NCI-H446 treated with DMSO at 0.1 percent for 48 hours (cell line): ENCODE data around the gene TMEM9.
"Not testable (repeated sequence)": the region's sequence is repeated elsewhere in the genome, so short reads cannot be mapped to it uniquely, and the experiment has no call there.

Experiments used
- DNase-seq: peaks from one replicate; lab custom pipeline; 2025; lab: John Stamatoyannopoulos, UW

Gene TMEM9

DNA sequence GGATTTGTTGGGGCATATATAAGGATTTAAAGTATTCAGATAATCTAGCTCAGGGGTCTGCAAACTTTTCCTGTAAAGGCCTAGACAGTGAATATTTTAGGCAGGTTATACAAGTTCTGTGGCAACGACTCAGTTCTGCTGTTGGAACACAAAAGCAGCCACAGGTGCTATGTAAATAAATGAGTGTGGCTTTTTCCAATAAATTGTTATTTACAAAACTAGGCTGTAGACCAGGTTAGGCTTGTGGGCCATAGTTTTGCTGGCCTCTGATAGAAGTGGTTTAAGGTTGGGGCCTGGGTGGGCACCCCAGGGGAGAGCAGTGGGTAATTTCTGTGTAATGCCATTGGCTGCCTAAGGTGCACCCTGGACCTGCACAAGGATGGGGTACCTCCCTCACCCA, 19.5 kb upstream of the TMEM9 start:
- no peak for DNase-seq

DNA sequence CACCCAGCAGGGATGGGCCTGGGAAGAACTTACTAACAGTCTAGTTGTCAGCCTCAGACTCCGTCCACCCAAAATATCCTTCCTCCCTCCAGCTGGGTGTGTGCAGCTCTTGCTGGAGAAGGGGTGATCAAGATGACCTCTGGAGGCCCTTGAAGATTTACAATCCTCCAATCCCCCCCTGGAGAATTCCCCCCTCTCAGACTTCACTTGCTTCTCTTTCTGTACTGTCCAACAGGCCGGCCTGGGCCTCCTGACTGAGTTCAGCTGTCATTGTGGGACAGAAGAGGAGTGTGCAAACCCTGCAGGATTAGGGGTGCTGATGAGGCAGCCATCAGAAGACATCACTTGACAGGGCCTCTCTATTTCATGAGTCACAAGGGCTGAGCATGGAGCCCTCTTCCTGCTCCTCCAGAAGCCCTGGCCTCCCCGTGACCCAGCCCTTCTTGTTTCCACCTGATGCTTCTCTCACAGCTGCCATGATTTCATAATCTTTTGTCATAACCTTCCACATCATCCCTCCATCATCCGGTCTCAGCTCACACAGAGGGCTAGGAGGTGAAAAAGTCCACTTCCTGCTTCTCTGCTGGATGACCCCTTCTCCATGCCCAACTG, 18.8 kb upstream of the TMEM9 start:
- no peak for DNase-seq

DNA sequence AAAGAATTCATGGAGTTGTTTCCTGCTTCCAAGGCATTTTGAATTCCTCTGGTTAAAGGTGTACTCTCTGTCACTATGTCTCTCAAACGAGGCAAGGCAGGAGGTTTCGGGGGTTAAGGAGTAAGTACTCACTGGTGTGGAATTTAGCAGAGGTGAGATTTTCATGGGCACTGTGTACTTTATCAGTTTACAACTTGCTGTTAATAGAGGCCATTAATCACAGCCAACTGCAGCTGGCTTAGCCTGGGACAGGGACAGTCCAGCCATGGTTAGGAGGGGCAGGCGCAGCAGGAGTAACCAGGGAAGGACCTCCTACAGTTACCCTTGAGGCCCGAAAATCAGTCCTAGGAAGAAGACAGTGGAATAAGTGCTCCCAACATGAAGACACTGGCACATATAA, 18.1 kb upstream of the TMEM9 start:
- no peak for DNase-seq

DNA sequence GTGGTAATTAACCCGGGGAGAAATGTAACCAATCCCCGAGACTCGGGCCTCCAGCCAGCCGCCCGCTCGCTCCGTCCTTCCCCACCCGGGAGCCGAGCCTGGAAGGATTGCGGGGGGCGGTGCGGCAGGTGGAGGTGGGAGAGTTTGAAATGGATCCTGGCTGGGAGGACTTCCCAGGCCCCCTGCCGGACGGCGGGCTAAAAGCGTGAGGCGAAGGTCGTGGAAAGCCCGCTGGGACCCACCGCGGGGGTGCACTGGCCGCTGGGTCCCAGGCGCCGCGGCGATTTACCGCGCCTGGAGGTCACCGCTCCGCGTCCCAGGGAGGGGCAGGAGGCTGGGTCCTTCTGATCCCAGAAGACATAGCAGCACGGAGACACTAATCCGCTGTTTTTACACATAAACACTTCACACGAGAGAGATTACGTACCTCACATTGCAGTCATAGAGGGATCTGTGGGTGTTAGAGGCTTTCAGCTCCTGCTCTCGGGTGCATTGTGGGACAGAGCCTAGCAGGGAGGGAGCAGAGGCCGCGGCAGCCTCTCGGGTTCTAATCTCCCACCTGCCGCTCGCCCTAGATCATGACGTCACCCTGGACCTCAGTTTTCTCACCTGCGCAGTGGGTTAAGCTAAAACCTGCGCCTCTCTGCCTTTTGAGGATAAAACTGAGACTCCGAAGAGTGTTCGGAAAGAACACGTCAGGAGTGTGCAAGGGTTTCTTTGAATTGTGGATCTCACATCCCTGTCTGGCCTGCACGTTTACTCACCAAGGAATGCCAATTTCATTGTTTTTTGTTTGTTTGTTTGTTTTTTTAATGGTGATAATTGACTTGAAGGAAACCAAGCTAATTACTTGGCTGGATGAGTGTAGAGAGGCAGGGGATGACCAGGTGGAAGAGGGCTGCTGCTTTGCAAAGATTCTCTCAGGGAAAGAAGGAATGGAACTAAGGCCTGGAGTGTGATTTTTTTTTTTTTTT, 17.1 kb upstream of the TMEM9 start:
- DNase-seq: no peak

DNA sequence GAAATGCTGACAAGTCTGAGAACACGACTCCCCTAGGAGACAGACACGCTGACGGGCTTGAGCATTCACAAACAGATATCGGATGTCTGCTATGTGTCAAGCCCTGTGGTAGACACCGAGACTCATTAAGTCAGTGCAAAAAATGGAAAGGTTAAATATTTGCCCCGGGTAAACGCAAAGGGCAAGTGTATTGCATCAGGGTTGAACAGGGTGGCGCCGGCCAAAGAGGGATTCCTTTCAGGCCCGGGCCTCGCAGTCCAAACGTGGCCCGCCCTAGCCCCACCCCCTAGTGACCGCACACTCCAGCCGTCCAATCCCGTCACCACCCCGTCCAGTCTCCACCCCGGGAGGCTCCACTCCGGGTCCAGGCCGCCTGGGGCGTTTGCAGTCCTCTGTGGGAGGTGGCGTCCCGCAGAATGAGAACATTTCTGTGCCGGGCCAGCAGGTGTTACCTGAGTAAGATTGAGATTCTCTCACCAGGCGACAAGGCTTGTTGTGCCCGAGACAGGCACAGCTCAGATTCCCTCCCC, 16.3 kb upstream of the TMEM9 start:
- DNase-seq: peak; percentile 33

DNA sequence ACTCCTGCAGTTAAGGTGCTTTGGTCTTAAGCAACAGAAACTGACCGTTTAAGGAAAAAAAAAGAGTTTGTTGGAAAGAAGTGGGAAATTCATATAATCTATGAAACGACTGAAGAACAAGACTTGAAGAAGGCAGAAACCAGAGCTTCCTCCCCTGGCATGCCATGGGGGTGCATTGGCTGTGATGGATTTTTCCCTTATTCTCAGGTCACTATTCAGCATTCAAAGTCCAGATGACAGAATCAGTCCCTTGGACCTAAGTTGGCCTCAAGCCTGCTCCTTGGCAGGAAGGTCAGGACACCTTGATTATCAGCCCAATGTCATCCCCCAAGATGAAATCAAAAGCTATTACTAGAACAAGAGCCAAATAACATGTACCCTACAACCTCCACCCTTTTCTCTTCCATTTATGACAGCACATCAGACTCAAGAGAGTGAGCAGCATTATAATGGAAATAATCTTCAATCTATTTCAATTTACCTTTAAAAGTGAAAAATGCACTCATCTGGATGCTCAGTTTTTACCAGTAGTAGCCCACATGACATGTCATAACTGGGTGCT, 15.8 kb upstream of the TMEM9 start:
- DNase-seq: no peak

DNA sequence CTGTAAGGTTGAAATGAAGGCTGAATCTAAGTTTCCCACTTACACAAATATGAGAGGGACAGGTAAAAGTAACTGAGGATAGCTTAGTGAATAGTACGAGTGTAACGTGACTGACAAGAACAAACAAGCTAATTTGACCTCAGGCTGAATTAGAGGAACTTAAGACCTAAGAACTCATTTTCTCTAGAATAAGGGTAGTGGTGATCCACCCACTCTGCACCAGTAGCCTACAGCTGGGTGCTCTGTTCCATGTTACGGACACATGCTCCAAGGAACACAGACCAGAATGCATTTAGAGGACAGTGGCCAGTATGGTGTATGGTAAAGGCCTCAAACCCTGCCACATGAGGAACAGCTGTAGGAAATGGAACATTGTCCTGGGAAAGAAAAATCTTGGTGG, 14.9 kb upstream of the TMEM9 start:
- DNase-seq: no peak

DNA sequence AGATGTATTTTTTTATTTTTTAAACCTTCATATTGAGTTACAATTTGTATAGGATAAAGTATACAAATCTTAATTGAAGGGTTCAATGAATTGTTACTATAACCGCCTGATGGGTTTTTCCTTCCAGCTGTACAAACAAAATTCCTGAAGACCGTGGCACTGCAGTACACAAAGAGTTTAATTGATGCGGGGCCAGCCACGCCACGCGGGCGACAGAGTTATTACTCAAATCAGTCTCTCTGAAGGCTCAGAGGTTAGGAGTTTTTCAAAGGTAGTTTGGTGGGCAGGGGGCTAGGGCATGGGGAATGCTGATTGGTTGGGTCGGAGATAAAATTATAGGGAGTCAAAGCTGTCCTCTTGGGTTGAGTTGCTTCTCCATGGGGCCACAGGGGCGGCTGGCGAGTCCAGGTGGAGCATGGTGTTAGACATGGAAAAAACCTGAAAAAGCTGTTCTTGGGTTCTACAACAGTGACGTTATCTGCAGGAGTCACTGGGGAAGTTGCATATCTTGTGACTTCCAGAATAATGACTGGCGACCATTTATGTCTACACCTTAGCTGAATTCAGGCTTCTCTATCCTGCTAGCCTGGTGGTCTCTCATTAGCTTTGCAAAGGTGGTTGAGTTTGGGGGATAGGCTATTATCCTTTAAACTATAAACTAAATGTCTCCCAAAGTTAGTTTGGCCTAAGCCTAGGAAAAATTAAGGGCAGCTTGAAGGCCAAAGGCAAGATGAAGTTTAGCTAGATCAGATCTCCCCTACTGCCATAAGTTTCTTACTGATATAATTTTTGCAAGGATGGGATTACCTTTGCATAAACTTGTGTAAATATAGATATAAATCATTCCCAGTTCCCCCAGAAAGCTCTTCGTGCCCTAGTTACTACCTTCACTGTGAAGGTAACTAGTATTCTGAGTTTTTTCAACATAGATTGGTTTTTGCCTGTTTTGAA, 13.0 kb upstream of the TMEM9 start:
- no peak for DNase-seq

DNA sequence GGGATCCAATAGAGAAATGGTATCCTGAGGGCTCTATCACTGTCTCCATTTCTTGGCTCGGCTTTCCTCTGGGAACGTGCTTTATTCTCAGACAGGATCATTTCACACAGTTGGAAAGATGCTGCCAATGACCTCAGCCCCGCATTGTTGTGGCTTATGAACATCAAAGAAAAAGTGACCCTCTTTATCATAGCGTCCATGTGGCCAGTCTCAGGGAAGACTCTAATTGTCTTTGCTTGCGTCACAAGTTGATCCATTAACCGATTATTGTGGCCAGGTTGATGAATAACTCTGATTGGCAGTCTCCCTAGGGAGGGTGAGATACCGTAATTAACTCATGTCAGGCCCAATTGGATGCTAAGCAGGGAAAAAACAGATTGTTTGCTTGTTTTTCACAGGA, 10.4 kb upstream of the TMEM9 start:
- DNase-seq: no peak

DNA sequence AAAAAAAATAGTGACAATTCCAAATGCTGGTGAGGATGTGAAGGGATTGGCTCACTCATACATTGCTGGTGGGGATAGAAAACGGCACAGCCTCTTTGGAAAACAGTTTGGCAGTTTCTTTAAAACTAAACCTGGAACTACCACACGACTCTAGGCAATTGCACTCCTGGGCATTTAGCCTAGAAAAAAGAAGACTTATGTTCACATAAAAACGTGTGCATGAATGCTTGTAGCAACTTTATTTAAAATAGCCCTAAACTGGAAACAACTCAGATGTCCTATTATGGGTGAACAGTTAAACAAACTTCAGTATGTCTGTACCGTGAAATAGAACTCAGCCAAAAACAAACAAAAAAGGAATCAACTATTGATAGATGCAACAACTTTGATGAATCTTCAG, 9.4 kb upstream of the TMEM9 start:
- DNase-seq: no peak

DNA sequence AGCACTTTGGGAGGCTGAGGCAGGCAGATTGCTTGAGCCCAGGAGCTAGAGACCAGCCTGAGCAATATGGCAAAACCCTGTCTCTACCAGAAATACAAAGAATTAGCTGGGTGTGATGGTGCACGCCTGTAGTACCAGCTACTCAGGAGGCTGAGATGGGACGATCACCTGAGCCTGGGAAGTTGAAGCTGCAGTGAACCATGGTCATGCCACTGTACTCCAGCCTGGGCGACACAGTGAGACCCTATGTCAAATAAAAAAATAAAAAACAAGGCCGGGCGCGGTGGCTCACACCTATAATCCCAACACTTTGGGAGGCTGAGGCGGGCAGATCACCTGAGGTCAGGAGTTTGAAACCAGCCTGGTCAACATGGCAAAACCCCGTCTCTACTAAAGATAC, 8.8 kb upstream of the TMEM9 start:
- not testable (repeated sequence) for DNase-seq

DNA sequence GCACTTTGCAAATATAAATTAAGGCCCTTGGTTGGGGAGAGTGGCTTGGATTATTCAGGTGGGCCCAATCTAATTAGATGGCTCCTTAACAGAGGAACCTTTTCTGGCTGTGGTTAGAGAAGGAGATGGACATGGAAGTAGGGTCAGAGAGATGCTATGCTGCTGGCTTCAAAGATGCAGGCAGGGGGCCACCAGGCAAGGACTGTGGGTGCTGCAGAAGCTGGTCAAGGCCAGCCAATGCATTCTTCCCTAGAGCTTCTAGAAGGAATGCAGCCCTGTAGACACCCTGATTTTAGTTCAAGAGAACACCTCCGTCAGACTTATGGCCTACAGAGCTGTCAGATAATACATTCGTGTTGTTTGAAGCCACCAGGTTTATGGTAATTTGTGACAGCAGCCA, 3.7 kb upstream of the TMEM9 start:
- no peak for DNase-seq

DNA sequence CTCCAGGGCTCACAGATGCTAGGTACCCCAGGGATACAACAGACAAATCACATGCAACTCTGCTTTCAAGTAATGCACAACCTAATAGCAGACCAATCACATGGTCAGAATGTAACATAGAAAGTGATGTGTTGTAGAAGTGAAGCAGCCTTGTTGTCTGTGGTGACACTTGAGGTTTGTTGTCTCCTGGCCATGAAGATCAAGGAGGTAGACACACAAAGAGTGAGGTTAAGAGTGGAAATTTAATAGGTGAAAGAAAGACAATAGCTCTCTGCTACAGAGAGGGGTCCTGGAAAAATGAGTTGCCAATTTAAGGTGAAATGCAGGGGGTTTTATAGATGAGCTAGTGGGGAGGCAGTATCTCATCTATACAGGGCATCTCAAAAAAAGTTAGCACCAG, 2.5 kb upstream of the TMEM9 start:
- no peak for DNase-seq

DNA sequence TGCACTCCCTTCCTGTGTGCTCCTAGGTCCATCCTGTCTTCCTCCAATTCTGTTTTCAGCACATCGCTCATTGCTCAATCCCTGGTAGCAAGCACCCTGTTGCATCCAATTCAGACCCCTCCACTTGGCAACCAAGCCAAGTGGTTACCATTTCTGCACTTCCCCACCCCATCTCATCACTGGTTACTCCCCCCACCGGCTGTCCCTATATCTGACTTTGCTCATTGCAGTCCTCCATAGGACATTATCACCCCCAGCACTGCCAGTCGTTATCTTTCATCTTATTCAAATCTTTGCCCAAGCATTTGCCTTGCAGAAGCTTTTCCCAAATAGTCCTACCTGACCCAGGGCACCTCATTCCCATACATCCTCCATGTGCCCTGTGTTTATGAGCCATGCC, 2.1 kb upstream of the TMEM9 start:
- no peak for DNase-seq

DNA sequence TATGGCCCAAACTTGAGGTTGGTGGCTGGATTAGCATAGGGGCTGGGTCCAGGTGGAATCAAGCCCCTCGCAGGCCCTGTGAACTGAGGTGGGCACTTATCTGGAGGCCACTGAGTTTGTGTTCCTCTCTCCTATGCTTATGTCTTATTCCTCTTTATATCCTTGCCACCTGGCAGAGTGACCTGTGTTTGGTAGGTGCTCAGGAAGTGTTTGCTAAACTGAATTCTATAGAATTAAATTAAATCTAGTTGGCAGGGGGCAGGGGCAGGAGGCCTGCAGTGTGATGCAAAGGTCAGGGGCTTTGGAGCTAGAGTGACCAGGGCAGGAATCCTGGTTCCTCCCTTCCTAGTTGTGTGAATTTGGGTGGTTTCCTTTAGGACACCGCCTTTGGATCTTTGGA, 1.1 kb upstream of the TMEM9 start:
- DNase-seq: no peak

DNA sequence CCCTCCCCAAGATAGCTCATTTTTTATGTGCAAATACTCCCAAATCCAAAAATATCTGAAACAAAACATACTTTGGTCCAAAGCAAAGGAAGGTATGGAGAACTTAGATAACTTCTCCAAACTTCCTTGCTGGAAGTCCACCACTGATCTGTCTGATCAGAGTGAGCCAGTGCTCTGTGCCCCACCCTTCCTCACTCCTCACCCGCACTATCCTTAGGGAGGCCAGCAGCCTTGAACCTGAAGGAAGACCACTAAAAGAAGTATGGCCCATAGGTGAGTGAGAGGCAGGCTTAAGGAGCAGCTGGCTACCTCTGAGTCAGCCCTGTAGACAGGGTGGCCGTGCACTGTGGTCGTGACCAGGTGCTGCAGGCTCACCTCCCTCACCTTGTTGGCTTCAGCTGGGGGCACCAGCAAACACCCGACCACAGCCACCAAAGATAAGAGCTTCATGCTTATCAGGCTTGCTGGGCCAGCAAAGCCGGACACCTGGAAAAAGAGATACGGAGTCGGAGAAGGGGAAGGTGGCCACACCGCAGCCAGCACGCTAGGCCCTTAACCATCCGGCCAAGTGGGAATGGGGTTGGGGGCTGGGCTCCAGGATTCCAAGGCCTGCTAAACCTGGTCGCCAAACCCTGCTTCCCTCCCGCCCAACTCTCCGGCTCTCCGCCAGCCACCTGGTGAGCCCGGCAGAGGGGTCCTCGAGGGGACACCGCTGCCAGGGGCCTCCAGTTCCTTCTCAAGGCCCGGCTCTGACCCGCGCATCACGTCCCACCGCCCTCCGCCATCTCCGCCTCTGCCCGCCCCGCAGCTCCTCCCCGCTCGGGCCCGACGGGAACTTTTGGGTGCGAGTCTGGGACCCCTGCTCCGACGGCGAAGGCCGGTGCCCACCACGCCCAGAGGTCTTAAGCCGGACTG, 543 bp downstream of the TMEM9 start:
- DNase-seq: no peak

DNA sequence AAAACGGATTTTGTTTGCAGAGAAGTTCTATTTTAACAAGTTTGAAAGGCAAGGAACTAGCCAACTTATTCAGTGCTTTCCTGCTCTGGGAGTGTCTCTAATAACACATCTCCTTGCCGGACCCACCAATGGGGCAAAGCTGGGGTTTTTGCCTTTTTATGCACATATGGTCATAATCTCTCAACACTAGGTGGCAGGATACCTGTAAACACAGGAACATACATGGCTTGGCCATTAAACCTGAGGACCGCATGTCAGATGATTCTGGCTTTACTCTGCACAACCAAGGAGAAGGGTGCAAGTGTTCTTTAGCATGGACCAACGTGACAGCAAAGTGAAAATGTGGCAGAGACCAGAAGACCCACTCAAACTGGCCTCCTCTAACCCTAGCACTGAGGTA, 4.9 kb downstream of the TMEM9 start:
- DNase-seq: no peak

DNA sequence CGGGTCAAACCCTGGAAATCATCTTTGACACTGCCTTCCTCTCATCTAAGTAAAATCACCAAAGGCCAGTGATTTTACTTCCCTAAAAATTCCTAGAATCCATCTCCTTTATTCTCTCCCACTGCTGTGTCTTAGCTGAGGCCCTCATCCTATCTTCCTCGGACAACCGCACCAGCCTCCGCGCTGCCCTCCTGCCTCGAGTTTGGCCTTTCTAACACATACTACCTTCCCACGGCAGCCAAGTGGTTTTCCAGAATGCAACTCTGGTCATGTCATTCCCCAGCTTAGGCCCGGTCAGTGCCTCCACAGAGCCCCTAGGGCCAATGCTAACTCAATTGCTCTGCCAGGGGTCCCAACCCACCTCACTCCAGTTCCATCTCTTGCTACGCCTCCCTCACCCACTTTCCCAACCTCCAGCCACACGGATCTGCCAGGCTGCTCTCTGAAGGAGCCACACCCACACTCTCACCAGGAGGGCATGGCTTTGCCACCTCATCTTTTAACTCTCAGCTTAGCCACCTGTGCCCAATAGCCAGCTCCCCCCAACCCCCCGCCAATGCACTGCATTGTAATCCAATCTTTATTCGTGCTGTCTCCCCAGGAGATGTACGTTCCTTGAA, 6.8 kb downstream of the TMEM9 start:
- no peak for DNase-seq

DNA sequence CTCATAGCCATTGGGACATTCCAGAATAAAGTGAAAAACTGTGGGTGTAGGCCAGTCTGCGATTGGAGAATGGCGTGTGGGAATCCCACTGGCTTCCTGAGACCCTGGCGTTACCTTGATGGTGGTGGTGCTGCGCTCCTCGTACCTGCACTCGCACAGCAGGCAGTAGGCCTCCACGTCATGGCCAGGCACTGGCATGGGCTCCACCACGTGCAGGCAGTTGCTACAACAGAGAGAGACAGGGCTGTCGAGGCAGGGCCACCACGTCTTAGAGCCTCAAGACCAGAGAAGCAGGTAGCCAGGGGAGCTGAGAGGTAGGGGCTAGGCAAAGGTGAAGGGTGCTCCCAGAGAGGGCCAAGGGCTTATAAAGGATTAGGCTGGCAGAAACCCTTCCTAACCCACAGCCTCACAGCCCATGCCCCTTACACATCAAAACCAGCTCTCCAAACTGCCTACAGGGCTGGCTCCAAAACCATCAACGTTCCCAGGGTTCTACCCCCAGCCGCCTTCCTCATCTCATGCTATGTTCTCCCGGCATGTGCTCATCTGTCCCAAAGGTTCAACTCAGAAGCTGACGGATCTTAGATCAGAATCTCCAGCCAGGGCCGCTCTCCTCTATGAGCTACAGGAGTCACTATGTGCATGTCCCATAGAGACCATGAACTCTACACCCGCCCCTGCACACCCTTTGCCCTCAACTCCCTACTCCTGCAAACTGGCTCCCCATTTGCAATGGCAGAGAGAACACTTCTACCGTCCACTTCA, 7.5 kb downstream of the TMEM9 start:
- DNase-seq: no peak

DNA sequence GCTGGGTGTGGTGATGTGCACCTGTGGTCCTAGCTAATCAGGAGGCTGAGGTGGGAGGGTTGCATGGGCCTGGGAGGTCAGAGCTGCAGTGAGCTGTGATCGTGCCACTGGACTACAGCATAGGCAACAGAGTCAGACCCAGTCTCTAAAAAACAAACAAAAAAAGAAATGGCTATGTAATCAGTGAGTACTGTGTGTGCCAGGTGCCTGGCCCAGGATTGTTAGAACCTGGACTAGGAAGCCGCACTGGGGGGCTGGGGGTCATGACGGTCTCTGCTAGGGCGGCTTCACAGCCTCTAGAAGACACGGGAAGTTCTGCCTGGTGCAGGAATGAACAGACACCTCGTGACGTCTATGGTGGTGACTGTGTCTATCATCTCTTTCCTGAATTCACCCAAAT, 8.5 kb downstream of the TMEM9 start:
- DNase-seq: no peak
